Stimulated activated CD4-positive, alpha-beta T cell treated with anti-CD3 and anti-CD28 coated beads, Interleukin-1b, Interleukin-23, amount 100 ng/mL, for 24 hours (primary cell): Measurements from ENCODE around the gene METTL25B.
"Not testable (repeated sequence)": the region's sequence is repeated elsewhere in the genome, so short reads cannot be mapped to it uniquely, and the experiment has no call there.

Experiments used
- DNase-seq, 4 experiments: peaks; one replicate each; pipeline ENCODE4 v3.0.0-alpha.2; 2020; ENCODE audit warnings: low read depth in 4 of 4, low spot score in 1 of 4

METTL25B gene

GRCh38 chr1:156747742-156748669, 19.7 kb downstream of the METTL25B start:
- no peak for DNase-seq

- no peak for DNase-seq
Observed at GRCh38 chr1:156748670-156749418, 20.6 kb downstream of the METTL25B start.

GRCh38 chr1:156749419-156750118, 21.3 kb downstream of the METTL25B start:
- no peak for DNase-seq

GRCh38 chr1:156750191-156750672, 22.0 kb downstream of the METTL25B start:
- DNase-seq: no peak

GRCh38 chr1:156750711-156751450, 22.6 kb downstream of the METTL25B start:
- DNase-seq: no peak

- no peak for DNase-seq
Observed at GRCh38 chr1:156751451-156751756, 23.1 kb downstream of the METTL25B start, which contains the start of gene HDGF. HDGF (minus strand) TSS chr1:156751675; CDS start chr1:156751429, 246 bp downstream.

GRCh38 chr1:156751757-156752481, 23.6 kb downstream of the METTL25B start:
- peak; percentile 91 to 98 (median 94) for DNase-seq

GRCh38 chr1:156752843-156753482, 24.7 kb downstream of the METTL25B start:
- no peak for DNase-seq

- DNase-seq: no peak
Observed at GRCh38 chr1:156754219-156754618, 25.9 kb downstream of the METTL25B start.

- DNase-seq: no peak
Observed at GRCh38 chr1:156755527-156755950, 27.3 kb downstream of the METTL25B start.

GRCh38 chr1:156756355-156756754, 28.1 kb downstream of the METTL25B start:
- DNase-seq: no peak

- DNase-seq: not testable (repeated sequence)
Observed at GRCh38 chr1:156757572-156758253, 29.4 kb downstream of the METTL25B start.

- DNase-seq: no peak
Observed at GRCh38 chr1:156760092-156760795, 32.0 kb downstream of the METTL25B start.

GRCh38 chr1:156760796-156761104, 32.5 kb downstream of the METTL25B start:
- no peak for DNase-seq

GRCh38 chr1:156765136-156765535, 36.9 kb downstream of the METTL25B start:
- DNase-seq: not testable (repeated sequence)

- DNase-seq: no peak
Observed at GRCh38 chr1:156765666-156766065, 37.4 kb downstream of the METTL25B start.

GRCh38 chr1:156766298-156767100, 38.2 kb downstream of the METTL25B start:
- DNase-seq: no peak
